Stimulated activated CD4-positive, alpha-beta T cell treated with anti-CD3 and anti-CD28 coated beads, Interleukin-4, amount 100 ng/mL, for 48 hours (primary cell): ENCODE results near the gene GJA4.
"Not testable (repeated sequence)": the region's sequence is repeated elsewhere in the genome, so short reads cannot be mapped to it uniquely, and the experiment has no call there.

Experiments
- DNase-seq, 2 donors: peaks; one replicate each; pipeline ENCODE4 v3.0.0-alpha.2; 2020; ENCODE audit warnings: low read depth in 2 of 2

Gene GJA4

DNA sequence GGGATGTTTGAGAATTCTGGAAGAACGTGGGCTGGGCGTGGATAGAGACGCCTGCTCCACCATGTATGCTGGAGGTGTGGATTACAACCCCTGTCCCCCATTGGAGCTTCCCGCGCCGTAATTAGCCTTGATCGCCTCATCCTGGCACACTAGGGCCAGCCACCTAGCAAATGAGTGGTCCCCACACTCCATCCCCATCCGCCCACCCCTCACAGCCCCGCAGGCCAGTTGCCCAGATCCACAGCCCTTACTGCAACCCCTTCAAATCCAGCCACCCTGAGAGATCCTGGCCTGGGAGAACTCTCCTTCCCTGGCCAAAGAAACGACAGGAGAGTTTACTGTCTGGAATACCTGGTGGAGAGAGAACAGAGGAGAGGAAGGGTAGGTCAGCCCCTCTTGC lies 375 bp upstream of the GJA4 start:
- DNase-seq, result no peak

DNA sequence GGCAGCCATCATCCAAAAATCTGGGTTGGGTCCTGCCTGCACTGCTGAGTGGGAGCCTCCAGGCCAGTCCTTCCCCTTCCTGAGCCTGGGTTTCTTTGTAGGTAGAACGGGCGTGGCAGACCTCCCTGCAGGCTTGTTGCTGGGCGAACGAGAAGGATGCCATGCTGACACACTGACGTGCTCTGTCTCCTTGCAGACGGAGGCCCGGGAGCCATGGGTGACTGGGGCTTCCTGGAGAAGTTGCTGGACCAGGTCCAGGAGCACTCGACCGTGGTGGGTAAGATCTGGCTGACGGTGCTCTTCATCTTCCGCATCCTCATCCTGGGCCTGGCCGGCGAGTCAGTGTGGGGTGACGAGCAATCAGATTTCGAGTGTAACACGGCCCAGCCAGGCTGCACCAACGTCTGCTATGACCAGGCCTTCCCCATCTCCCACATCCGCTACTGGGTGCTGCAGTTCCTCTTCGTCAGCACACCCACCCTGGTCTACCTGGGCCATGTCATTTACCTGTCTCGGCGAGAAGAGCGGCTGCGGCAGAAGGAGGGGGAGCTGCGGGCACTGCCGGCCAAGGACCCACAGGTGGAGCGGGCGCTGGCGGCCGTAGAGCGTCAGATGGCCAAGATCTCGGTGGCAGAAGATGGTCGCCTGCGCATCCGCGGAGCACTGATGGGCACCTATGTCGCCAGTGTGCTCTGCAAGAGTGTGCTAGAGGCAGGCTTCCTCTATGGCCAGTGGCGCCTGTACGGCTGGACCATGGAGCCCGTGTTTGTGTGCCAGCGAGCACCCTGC lies 1.4 kb downstream of the GJA4 start:
- no peak for DNase-seq

DNA sequence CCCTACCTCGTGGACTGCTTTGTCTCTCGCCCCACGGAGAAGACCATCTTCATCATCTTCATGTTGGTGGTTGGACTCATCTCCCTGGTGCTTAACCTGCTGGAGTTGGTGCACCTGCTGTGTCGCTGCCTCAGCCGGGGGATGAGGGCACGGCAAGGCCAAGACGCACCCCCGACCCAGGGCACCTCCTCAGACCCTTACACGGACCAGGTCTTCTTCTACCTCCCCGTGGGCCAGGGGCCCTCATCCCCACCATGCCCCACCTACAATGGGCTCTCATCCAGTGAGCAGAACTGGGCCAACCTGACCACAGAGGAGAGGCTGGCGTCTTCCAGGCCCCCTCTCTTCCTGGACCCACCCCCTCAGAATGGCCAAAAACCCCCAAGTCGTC lies 2.0 kb downstream of the GJA4 start:
- DNase-seq, result no peak

DNA sequence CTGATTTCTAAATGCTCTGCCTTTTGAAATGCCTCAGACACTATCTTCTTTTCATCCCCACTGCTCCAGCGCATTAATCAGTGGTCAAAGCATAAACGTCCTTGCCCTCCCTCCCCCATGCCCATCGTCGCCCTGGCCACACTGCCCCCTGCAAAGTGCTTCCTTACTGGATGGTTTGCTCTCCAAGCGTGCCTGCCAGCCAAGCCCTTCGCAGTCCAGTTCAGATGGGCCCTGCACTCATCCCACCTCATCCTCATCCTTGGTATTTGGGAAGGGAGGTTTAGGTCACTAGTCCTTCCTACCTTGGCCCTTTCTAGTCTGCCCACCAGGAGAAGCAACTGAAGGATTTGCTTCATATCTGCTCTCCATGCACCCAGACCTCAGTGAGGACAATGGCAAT lies 3.1 kb downstream of the GJA4 start:
- no peak for DNase-seq

DNA sequence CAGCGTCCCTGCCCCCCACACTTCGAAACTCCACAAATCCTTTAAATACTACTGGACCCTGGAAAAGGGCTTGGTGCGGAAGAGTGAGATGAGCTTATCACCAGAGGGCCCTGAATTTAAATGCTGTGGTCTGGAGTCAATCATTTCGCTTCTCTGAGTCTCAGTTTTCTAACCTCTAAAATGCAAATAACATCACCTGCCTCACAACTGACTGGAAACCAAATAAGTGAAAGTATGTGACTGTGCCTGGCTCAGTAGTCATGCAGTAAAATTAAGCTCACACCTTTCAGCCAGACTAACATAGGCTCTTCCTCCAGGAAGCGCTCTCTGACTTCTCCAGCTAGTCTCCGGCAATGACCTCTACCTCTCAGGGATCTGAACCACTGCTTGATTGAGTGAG lies 4.2 kb downstream of the GJA4 start:
- no peak for DNase-seq

DNA sequence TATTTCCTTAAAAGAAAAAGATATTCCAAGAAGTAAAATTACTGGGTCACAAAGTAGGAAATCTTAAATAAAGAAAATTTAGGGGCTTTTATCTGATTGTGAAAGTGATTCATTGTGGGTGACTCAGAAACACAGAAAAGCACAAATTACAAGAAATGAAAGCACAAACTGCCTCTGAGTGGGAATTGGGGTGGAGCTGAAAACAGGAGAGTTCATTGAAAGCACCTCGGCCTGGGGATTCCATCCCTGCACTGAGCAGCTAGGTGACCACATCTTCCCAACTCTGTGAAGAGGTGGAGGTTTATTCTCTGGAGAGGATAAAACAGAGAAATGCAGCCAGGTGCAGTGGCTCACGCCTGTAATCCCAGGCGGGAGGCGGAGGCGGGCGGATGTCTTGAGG lies 7.4 kb downstream of the GJA4 start:
- peak in 1 of 2 donors; percentile 23 for DNase-seq

DNA sequence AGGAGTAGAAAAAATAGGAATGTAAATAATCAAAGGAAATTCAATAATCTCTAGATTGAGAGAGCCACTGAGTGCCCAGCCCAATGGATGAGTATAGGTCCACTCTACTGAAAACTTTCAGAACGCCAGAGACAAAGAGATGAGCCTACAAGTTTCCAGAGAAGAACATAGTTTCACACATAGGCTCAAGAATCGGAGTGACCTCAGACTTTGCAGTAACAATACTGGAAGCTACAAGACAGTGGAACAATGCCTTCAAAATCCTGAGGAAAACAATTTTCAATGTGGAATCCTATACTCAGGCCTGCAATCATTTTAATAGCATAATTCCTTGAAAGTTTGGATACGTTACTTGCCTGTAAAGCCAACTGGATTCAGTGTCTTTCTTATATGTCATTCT lies 11.0 kb downstream of the GJA4 start:
- no peak for DNase-seq

DNA sequence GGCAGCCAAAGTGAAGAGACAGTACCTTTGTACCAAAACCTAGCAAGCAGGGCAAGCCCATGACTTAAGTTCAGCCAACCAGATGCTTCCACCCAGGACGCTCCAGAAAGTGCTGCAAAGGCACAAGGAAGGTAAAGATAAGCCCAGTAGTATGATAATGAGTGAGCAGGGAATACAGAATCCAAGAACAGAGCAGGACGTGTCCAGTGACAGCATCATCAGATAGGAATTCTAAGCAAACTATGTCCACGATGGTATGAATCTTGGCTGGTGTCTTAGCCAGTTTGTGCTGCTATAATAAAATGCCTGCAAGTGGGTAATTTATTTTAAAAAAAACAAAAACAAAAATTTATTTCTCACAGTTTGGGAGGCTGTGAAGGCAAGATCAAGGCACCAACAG lies 13.6 kb downstream of the GJA4 start:
- DNase-seq, result no peak

DNA sequence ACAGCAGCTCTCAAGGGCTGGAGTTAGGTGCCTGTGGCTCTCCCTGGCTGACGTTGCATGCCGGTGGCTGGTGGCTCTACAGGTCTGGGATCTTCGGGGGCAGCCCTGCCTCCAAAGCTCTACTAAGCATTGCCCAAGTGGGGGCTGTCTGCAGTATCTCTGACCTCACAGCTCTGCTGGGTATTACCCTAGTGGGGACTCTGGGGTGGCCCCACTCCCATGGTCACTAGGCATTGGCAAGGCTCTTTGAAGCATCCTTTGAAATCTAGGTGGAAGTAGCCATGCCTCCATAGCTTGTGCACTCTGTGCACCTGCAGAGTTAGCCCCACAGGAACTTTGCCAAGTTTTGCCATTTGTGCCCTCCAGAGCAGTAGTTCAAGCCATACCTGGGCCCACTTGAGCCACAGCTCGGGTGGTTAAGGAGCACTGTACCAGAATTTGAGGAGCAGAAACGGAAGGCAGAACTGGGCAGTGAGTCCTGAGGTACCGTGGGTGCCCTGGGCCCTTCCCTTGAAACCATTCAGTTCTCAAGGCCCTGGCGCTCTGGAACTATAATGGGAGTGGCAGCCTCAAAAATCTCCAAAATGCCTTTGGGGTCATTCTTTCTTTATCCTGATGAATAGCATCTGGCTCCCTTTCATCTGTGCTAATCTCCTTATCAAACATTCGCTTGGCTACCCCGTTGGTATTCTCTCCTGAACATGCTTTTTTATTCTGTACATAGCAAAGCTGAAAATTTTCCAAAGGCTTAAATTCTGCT lies 15.4 kb downstream of the GJA4 start:
- DNase-seq, result no peak

DNA sequence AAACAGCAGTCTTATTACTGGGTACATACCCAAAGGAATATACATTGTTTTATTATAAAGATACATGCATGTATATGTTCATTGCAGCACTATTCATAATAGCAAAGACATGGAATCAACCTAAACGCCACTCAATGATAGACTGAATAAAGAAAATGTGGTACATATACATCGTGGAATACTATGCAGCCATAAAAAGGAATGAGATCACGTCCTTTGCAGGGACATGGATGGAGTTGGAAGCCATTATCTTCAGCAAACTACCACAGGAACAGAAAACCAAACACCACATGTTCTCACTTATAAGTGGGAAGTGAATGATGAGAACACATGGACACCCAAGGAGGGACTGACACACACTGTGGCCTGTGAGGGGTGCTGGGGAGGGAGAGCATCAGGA lies 18.0 kb downstream of the GJA4 start:
- DNase-seq, result not testable (repeated sequence)

DNA sequence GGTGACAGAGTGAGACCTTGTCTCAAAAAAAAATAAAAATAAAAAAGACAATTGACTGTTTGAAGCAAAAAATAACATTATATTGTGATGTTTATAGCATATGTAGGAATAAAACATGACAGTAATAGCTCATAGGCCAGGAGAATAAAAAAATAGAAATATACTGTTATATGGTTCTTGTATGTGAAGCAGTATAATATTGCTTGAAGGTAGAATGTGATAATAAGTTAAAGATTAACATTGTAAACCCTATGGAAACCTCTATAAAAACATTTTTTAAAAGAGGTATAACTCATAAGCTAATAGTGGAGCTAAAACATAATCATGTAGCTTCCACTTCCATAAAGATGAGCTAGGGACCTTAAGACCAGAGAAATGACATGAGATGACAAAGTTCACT lies 23.5 kb downstream of the GJA4 start:
- DNase-seq, result no peak

DNA sequence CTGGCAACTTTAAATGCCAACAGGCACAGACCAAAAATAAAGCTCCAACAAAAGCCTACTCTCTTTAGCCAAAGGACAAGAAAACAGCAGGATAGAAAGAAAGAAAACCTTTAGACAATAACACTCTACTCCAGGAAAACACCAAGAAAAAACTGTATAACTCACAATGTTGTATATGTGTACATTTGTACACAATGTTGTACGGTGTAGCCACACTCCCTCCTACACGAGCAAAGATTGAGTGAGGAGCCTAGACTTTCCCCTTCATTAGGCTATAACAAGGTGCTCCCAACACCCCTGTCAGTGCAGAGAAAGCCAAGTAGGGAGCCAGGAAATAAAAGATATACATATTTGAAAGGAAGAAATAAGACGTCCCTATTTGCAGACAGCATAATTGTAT lies 24.0 kb downstream of the GJA4 start:
- no peak for DNase-seq

DNA sequence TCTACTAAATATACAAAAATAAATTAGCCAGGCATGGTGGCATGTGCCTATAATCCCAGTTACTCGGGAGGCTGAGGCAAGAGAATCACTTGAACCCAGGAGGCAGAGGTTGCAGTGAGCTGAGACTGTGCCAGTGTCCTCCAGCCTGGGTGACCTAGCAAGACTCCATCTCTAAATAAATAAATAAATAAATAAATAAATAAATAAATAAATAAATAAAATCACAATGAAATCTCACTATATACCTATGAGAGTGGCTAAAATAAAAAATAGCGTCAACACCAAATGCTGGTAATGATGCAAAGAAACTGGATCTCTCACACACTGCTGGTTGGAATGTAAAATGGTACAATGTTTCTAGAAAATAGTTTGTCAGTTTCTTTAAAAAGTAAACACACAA lies 26.1 kb downstream of the GJA4 start:
- DNase-seq, result not testable (repeated sequence)

DNA sequence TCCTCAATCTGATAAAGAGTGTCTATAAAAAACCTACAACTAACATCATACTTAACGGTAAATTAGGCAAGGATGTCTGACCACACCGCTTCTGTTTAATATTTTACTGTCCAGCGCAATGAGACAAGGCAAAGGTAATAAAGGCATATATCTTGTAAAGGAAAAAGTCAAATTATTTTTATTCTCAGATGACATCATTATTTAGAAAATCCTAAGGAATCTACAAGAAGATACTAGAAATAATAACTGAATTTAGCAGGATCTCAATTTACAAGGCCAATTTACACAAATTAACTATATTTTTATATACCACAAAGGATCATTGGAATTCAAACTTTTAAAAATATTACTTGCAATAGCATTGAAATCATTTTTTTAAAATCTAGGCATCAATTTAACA lies 29.4 kb downstream of the GJA4 start:
- no peak for DNase-seq

DNA sequence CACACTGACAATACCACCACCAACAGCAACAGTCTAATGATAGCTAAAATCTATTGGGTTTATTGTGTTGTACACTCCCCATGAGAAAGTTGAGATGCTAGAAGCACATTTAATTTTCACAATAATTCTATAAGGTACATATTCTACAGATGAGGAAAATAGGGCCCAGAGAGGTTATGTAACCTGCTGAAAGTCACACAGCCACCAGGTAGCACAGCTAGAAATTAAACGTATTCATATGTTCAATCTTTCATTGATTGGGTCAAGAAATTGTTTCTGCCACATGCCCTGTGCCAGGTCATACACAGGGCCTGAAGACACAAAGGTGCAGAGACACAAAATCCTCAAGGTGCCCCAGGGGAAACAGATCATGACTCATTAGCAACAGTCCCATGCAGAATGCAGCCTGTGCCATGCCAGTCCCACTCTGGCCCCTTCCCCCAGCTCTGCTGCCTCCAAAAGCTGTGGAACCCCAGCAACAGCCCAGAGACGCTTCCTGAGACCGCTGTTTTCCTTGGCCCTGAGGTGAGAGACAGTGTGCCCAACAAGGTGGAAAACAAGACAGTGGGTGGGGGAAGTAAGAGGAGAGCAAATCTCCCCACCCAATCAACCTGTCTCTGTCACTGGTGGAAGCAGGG lies 32.1 kb downstream of the GJA4 start:
- no peak for DNase-seq

DNA sequence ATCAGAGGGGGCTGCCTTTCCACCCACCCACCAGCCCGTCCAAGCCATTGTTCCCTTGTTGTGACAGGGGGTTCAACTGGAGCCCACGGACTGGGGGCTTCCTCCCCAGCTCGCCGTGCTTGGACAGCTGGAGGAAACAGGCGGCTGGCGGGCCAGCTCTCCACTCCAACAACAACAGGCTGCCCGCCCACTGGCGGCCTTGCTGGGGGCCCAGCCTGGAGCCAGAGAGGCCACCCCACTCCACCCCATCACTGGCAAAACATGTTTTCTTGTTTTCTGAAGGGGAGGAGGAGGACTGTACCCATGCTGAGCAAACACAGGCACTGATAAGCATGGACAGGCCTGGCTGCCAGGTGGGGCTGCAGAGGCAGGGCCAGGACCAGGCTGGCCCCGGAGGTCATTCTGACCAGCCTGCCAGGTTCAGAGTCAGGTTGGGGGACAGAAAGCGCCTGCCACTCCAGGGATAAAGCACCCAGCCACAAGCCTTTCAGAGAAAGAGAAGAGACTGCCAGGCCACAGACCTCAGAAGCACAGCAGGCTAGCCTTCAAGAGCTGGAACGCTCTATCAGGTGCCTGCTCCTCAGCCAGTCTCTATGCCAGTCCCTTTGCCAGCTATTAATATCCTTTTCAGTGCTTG lies 32.8 kb downstream of the GJA4 start:
- DNase-seq, result no peak

DNA sequence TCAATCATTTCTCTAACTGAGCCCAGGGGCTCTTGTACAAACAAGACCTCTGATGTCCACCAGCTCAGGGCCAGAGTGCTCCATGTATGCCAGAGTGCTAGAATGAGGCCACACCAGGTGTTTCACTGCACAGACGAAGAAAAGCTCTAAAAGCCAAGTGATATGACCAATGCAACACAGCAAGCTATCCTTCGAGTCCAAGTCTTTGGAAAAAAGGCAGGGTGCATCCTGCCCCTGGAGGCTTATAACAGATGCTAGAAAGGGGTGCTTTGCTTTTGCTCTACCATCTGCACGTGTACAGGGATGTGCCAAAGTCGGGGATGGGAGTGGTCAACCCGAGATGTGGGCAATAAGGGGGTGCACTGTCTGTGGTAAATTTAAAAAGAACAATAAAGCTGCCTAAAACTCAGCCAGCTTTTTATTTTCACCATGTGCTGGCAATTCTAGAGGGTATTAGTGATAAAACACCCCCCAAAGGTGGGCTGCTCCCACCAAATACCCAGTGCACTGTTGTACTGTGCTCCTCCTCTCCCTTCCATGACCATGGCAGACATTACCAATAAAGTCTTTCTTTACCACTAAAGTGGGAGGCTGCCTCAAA lies 34.6 kb downstream of the GJA4 start:
- no peak for DNase-seq

DNA sequence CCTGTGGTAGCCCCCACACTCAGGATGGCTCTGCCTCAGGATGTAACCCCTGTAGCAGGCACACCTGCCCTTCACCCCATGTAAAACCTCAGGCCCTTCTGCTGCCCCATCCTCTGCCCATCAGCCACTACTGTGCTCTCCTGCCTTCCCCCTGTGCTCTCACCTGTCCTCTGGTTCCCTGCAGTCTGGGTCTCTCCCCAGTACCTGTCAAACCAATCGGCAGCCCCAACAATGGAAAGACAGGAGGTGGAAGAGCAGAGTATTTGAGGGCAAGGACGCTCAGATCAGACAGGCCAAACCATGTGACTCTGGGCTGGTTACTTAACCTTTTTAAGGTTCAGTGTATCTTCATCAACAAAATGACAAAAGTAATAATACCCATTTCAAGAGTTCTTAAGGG lies 35.8 kb downstream of the GJA4 start:
- no peak for DNase-seq

DNA sequence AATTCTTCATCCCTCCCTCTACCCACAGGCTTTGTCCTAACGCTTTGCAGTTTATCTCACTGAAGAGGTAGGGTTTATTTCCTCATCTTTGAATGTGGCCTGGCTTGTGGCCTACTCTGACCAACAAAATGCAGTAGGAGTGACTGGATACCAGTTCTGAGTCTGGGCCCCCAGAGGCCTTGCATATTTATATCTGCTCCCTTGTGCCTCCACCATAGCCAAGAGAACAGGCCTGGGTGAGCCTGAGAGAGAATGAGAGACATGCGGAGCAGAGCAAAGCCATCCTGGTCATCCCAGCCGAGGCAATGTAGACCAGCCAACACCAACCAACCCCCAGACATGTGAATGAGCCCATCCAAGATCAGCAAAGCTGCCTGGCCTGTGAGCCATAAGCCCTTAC lies 36.5 kb downstream of the GJA4 start:
- DNase-seq, result no peak

DNA sequence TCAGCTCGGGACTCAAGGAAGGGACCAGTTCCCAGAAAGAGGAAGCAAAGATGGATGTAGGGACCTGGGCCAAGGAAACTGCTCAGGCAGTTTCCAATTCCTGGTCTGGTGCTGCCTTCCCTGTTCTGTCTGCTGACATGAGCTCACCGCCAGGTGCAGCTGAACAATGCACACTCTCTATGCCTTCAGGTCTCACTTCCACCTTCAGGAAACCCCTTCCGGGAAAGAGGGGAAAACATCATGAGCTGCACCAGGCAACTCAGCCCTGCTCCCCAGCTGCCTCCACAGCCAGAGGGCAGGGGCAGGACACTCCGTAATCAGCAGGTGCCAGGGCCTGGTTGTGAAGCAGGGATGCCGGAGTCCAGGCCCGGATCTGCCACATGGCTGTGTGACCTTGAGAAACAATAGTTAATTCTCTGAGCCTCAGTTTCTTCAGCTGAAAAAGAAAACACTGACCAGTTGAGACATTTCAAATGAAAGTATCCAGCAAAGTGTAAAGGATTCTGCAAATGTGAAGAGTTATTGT lies 39.0 kb downstream of the GJA4 start:
- DNase-seq, result no peak

DNA sequence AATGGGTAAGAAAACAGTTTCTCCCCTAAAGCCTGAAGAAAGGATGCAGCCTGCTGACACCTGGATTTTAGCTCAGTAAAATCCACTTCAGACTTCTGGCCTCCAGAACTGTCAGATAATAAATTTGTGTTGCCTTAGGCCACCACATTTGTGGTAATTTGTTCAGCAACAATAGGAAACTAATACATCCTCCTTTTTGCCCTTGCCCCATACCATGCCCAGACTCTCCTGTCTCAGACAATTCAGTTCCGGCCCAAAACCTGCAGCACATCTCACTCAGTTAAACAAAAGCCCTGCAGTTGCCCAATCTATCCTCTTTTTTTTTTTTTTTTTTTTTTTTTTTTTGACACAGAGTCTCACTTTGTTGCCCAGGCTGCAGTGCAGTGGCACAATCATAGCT lies 40.9 kb downstream of the GJA4 start:
- DNase-seq, result no peak
